Astrocyte of the cerebellum (primary cell): ENCODE data around the gene ASCL2.

Experiments
- DNase-seq: peaks from one replicate; pipeline ENCODE4 v3.0.0-alpha.2; 2011; ENCODE audit warnings: low read depth
- H3K4me3 ChIP-seq: 2 replicates; pipeline ENCODE4 v1.5.1; 2011; ENCODE audit warnings: mild to moderate bottlenecking, low read depth, low read length, moderate library complexity
- CTCF ChIP-seq: IDR thresholded peaks from 2 replicates; pipeline ENCODE4 v1.5.1; 2012; ENCODE audit warnings: low read length, low read depth, moderate library complexity, mild to moderate bottlenecking; ENCODE audit errors: missing control alignments
- in situ Hi-C: cut with HindIII; loops from 2 replicates; pipeline ENCODE4 v1.10.0; 2017; ENCODE audit warnings: low sequenced_read_pairs

ASCL2 gene

GRCh38 chr11:2272228-2272945 is 2.0 kb upstream of the ASCL2 start:
- no peak for TF ChIP-seq CTCF
- no peak for DNase-seq
- H3K4me3 ChIP-seq: no peak overlapping the region
- in situ Hi-C loops: no loop called here

DNA sequence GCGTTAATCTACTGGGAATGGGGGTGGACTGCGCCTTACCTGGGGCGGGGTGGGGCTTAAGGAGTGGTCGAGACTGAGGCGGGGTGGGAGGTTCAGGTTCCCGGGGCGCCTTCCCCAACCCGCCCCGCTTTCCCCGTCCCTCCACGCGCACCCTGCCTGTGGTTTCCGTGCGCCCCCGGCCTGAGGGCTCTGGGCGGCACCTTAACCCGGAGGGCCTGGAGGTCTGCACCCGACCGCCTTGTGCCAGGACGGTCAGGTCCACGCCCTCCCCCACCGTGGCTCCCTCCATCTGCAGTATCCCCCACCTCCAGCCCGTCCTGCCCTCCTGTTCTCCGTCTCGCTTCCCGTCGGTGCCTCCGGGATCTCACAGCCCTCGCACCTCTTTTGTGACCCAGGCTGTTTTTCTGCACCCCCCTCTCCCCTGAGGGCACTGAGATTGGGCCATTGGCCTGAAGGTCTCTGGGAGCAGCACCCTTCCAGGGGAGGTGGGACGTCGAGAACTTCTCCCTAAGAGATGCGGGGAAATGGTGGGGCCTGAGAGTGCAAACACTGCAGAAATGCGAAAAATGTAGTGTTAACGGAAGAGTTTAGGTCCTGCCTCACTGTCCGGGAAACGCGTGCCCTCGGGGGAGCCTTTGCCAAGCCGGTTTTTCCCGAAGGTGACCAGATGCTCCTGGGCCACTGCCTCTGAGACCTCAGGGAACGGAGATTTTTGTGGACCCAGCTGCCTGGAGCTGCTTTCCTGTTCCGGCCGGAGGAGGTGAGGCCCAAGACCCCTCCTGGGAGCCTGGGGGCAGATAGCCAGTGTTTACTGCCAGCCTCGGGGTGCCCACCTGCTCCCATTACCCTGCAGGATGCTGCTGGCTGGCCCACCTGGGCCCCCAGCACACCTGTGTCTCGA is 1.2 kb upstream of the ASCL2 start:
- no peak for DNase-seq
- in situ Hi-C loops: no loop called here
- TF ChIP-seq CTCF: no peak
- H3K4me3 ChIP-seq: no peak overlapping the region

- in situ Hi-C loops: no loop called here
- TF ChIP-seq CTCF: no peak
- H3K4me3 ChIP-seq: no peak overlapping the region
- no peak for DNase-seq
These were observed 614 bp upstream of the ASCL2 start for GRCh38 chr11:2271077-2271326.

- H3K4me3 ChIP-seq: no peak overlapping the region
- in situ Hi-C loops: loop anchor here (5.0 kb wide), 1 partner anchor 73 kb away; no protein-coding TSS in a partner anchor
- no peak for TF ChIP-seq CTCF
- no peak for DNase-seq
These were observed 627 bp downstream of the ASCL2 start for GRCh38 chr11:2269601-2270321.

- no peak for TF ChIP-seq CTCF
- H3K4me3 ChIP-seq: no peak overlapping the region
- DNase-seq: no peak
- in situ Hi-C loops: loop anchor here (5.0 kb wide), 1 partner anchor 73 kb away; no protein-coding TSS in a partner anchor
These were observed 1.4 kb downstream of the ASCL2 start for GRCh38 chr11:2268729-2269600.
